H9 (cell line): ENCODE data around the gene FAM161A. TPM values are rescaled to one million over a fixed set of nuclear protein-coding genes. Genes with fewer than 3 reads are reported as not detected.

Source experiments
- DNase-seq: peaks from one replicate; pipeline ENCODE4 v3.0.0-alpha.2; 2017
- H2AFZ ChIP-seq: one replicate; pipeline ENCODE4 v1.6.1; 2013; ENCODE audit warnings: mild to moderate bottlenecking, low read length, control low read depth, moderate library complexity
- H2AK5ac ChIP-seq: 2 replicates; pipeline ENCODE4 v1.6.1; 2013; ENCODE audit warnings: low read length, control low read depth, mixed read lengths; ENCODE audit not compliant: insufficient read length
- H2BK120ac ChIP-seq: one replicate; pipeline ENCODE4 v1.6.1; 2013; ENCODE audit warnings: low read depth, mild to moderate bottlenecking, low read length, control low read depth, inconsistent platforms; ENCODE audit not compliant: poor library complexity, severe bottlenecking
- H2BK12ac ChIP-seq: 2 replicates; pipeline ENCODE4 v1.6.1; 2013; ENCODE audit warnings: low read length, control low read depth, mixed read lengths, low read depth; ENCODE audit not compliant: insufficient read length
- H2BK15ac ChIP-seq: 2 replicates; pipeline ENCODE4 v1.6.1; 2013; ENCODE audit warnings: low read depth, low read length, control low read depth
- H2BK20ac ChIP-seq: one replicate; pipeline ENCODE4 v1.6.1; 2013; ENCODE audit warnings: low read depth, mild to moderate bottlenecking, low read length, control low read depth, inconsistent platforms; ENCODE audit not compliant: poor library complexity, severe bottlenecking
- H2BK5ac ChIP-seq: 2 replicates; pipeline ENCODE4 v1.6.1; 2013; ENCODE audit warnings: low read length, control low read depth, mixed read lengths; ENCODE audit not compliant: insufficient read length
- H3K14ac ChIP-seq: 2 replicates; pipeline ENCODE4 v1.6.1; 2013; ENCODE audit warnings: low read length, control low read depth; ENCODE audit not compliant: insufficient read depth
- H3K18ac ChIP-seq: 2 replicates; pipeline ENCODE4 v1.6.1; 2013; ENCODE audit warnings: low read depth, mild to moderate bottlenecking, mixed read lengths, low read length, control low read depth; ENCODE audit not compliant: insufficient read length
- H3K23ac ChIP-seq: 2 replicates; pipeline ENCODE4 v1.6.1; 2013; ENCODE audit warnings: low read length, control low read depth, mixed read lengths, low read depth; ENCODE audit not compliant: insufficient read length
- H3K23me2 ChIP-seq: 2 replicates; pipeline ENCODE4 v1.6.1; 2013; ENCODE audit warnings: low read depth, mild to moderate bottlenecking, mixed read lengths, low read length, control low read depth; ENCODE audit not compliant: insufficient read length, poor library complexity, severe bottlenecking
- H3K27ac ChIP-seq: 2 replicates; pipeline ENCODE4 v1.5.1; 2013; ENCODE audit warnings: low read length, control low read depth, mixed read lengths, low read depth; ENCODE audit not compliant: insufficient read length
- H3K27me3 ChIP-seq: 2 replicates; pipeline ENCODE4 v1.6.1; 2013; ENCODE audit warnings: low read length, control low read depth, inconsistent platforms; ENCODE audit not compliant: insufficient read depth
- H3K4ac ChIP-seq: 2 replicates; pipeline ENCODE4 v1.6.1; 2013; ENCODE audit warnings: low read depth, mild to moderate bottlenecking, control low read depth, inconsistent platforms, low read length, moderate library complexity
- H3K4me1 ChIP-seq: 2 replicates; pipeline ENCODE4 v1.6.1; 2013; ENCODE audit warnings: low read length, control low read depth, inconsistent platforms; ENCODE audit not compliant: insufficient read depth
- H3K4me2 ChIP-seq: 2 replicates; pipeline ENCODE4 v1.6.1; 2013; ENCODE audit warnings: low read length, control low read depth, mixed read lengths; ENCODE audit not compliant: insufficient read length, insufficient read depth
- H3K56ac ChIP-seq: 2 replicates; pipeline ENCODE4 v1.6.1; 2013; ENCODE audit warnings: low read depth, mild to moderate bottlenecking, mixed read lengths, low read length, control low read depth; ENCODE audit not compliant: insufficient read length
- H3K79me1 ChIP-seq: 2 replicates; pipeline ENCODE4 v1.6.1; 2013; ENCODE audit warnings: low read depth, mild to moderate bottlenecking, moderate library complexity, low read length, control low read depth, inconsistent platforms; ENCODE audit not compliant: insufficient read depth, poor library complexity, severe bottlenecking
- H3K79me2 ChIP-seq: 2 replicates; pipeline ENCODE4 v1.6.1; 2013; ENCODE audit warnings: low read length, control low read depth, inconsistent platforms; ENCODE audit not compliant: insufficient read depth
- H3K9ac ChIP-seq: 2 replicates; pipeline ENCODE4 v1.6.1; 2013; ENCODE audit warnings: low read length, control low read depth, mixed read lengths; ENCODE audit not compliant: insufficient read length; ENCODE audit errors: extremely low read depth
- H3K9me3 ChIP-seq: one replicate; pipeline ENCODE4 v1.6.1; 2013; ENCODE audit warnings: low read depth, low read length, inconsistent platforms; ENCODE audit not compliant: control insufficient read depth
- H3T11ph ChIP-seq: one replicate; pipeline ENCODE4 v1.6.1; 2013; ENCODE audit warnings: mild to moderate bottlenecking, low read length, control low read depth, inconsistent platforms
- H4K20me1 ChIP-seq: one replicate; pipeline ENCODE4 v1.6.1; 2013; ENCODE audit not compliant: control insufficient read depth, insufficient read length, insufficient read depth
- H4K5ac ChIP-seq: 2 replicates; pipeline ENCODE4 v1.6.1; 2013; ENCODE audit warnings: low read depth, mild to moderate bottlenecking, mixed read lengths, low read length, control low read depth; ENCODE audit not compliant: insufficient read length
- H4K8ac ChIP-seq: replicated peaks from 2 replicates; pipeline ENCODE4 v1.6.1; 2013; ENCODE audit warnings: low read length, control low read depth, mixed read lengths, low read depth; ENCODE audit not compliant: insufficient read length
- H4K91ac ChIP-seq: 2 replicates; pipeline ENCODE4 v1.6.1; 2013; ENCODE audit warnings: low read depth, mild to moderate bottlenecking, moderate library complexity, mixed read lengths, low read length, control low read depth; ENCODE audit not compliant: insufficient read length
- H3K27ac Mint-ChIP-seq, 3 experiments: 2 replicates in 2 of 3; 3 replicates in 1 of 3; pipeline ENCODE4 v1.8.0; 2020 to 2021; ENCODE audit warnings: mixed read lengths in 3 of 3, mild to moderate bottlenecking in 1 of 3, moderate library complexity in 1 of 3
- H3K27me3 Mint-ChIP-seq: 2 replicates; pipeline ENCODE4 v1.8.0; 2021; ENCODE audit warnings: low read depth, mild to moderate bottlenecking, moderate library complexity, mixed read lengths
- H3K36me3 Mint-ChIP-seq, 3 experiments: 2 replicates in 2 of 3; 3 replicates in 1 of 3; pipeline ENCODE4 v1.8.0; 2020 to 2021; ENCODE audit warnings: low read depth in 3 of 3, mixed read lengths in 3 of 3; ENCODE audit not compliant: insufficient read depth in 1 of 3
- H3K4me1 Mint-ChIP-seq, 2 experiments: 2 replicates each; pipeline ENCODE4 v1.8.0; 2020; ENCODE audit warnings: mixed read lengths in 2 of 2
- H3K4me3 Mint-ChIP-seq, 2 experiments: 2 replicates in 1 of 2; 3 replicates in 1 of 2; pipeline ENCODE4 v1.8.0; 2020 to 2021; ENCODE audit warnings: mild to moderate bottlenecking in 2 of 2, mixed read lengths in 2 of 2, moderate library complexity in 1 of 2
- H3K9me3 Mint-ChIP-seq, 2 experiments: 2 replicates in 1 of 2; 3 replicates in 1 of 2; pipeline ENCODE4 v1.8.0; 2020; ENCODE audit warnings: mild to moderate bottlenecking in 2 of 2, mixed read lengths in 2 of 2, moderate library complexity in 1 of 2
- WGBS: extraction: QIAGEN DNeasy Blood & Tissue Kit; methylation state at CpG from one replicate; pipeline ENCODE4 v1.1.7; 2013; ENCODE audit warnings: missing lambda C conversion rate, low lambda C conversion rate, mixed read lengths; ENCODE audit not compliant: insufficient read length; ENCODE audit errors: extremely low coverage; 5-methylcytosine and 5-hydroxymethylcytosine counted together
- total RNA-seq: library from RNA; stranded (reverse); gene quantifications from 2 replicates; pipeline ENCODE4 v1.2.1, GENCODE V29; 2021
- TF ChIP-seq, protein P1 (sequence below): fragments of 200-600 bp; sonication (generic); conservative IDR thresholded peaks from 3 replicates; pipeline ENCODE4 v1.8.0; 2021; ENCODE audit warnings: antibody characterized with exemption, mild to moderate bottlenecking

The FAM161A gene
- total RNA-seq, 1 experiment from 2014 or later, result 15.8 TPM

- no peak overlapping the region for H3K4ac ChIP-seq
- no peak overlapping the region for H2BK120ac ChIP-seq
- H3K23me2 ChIP-seq, result no peaks in the 10 kb centered on the region
- H3K23ac ChIP-seq, result no peak overlapping the region
- WGBS, result no CpG with 5 or more reads among the region's 8 CpGs
- H3T11ph ChIP-seq, result no peak overlapping the region
- TF ChIP-seq, protein P1, sequence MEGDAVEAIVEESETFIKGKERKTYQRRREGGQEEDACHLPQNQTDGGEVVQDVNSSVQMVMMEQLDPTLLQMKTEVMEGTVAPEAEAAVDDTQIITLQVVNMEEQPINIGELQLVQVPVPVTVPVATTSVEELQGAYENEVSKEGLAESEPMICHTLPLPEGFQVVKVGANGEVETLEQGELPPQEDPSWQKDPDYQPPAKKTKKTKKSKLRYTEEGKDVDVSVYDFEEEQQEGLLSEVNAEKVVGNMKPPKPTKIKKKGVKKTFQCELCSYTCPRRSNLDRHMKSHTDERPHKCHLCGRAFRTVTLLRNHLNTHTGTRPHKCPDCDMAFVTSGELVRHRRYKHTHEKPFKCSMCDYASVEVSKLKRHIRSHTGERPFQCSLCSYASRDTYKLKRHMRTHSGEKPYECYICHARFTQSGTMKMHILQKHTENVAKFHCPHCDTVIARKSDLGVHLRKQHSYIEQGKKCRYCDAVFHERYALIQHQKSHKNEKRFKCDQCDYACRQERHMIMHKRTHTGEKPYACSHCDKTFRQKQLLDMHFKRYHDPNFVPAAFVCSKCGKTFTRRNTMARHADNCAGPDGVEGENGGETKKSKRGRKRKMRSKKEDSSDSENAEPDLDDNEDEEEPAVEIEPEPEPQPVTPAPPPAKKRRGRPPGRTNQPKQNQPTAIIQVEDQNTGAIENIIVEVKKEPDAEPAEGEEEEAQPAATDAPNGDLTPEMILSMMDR, result no peak
- Mint-ChIP-seq H3K9me3 (peaks cover 2 to 10% of the 10 kb centered on the region in 2 experiments; a peak in 2 of 5 replicates), H3K4me1 (no peaks in the 10 kb centered on the region), H3K36me3 (no peaks in the 10 kb centered on the region), H3K27me3 (peaks cover 37% of the 10 kb centered on the region), H3K4me3 (no peak overlapping the region), H3K27ac (no peak overlapping the region)
- no peak overlapping the region for H4K91ac ChIP-seq
- no peak for DNase-seq
- H2BK15ac ChIP-seq, result no peak overlapping the region
- no peak overlapping the region for H3K27ac ChIP-seq
- H3K14ac ChIP-seq, result no peak overlapping the region
- no peaks in the 10 kb centered on the region for H3K79me1 ChIP-seq
- H3K9ac ChIP-seq, result no peak overlapping the region
- H3K27me3 ChIP-seq, result no peaks in the 10 kb centered on the region
- no peak overlapping the region for H2AFZ ChIP-seq
- no peak overlapping the region for H2AK5ac ChIP-seq
- no peak overlapping the region for H2BK20ac ChIP-seq
- no peaks in the 10 kb centered on the region for H3K4me1 ChIP-seq
- no peak overlapping the region for H4K5ac ChIP-seq
- no peak overlapping the region for H3K56ac ChIP-seq
- no peak overlapping the region for H4K8ac ChIP-seq
- no peak overlapping the region for H3K4me2 ChIP-seq
- no peak overlapping the region for H2BK12ac ChIP-seq
- H3K9me3 ChIP-seq, result no peaks in the 10 kb centered on the region
- H3K18ac ChIP-seq, result no peak overlapping the region
- H4K20me1 ChIP-seq, result no peaks in the 10 kb centered on the region
- no peak overlapping the region for H2BK5ac ChIP-seq
- no peaks in the 10 kb centered on the region for H3K79me2 ChIP-seq
These were observed 77.8 kb downstream of the FAM161A start for GRCh38 chr2:61775956-61776570.

Other genes starting within 250 kb of the FAM161A start
- gene CCT4, start 34.6 kb upstream of the FAM161A start, total RNA-seq, result 351 and 360 TPM in 2 replicates
- gene COMMD1, start 51.6 kb upstream of the FAM161A start, total RNA-seq, result 31.5 and 34.6 TPM in 2 replicates